ENCODE data around the gene AHNAK. TPM values are rescaled to one million over a fixed set of nuclear protein-coding genes. Genes with fewer than 3 reads are reported as not detected.

AHNAK gene
- total RNA-seq, 1 donor from 2014 or later: 809 TPM

GRCh38 chr11:62548545-62549335 is 2.1 kb upstream of the AHNAK start:
- DNase-seq: no peak
- Histone ChIP-seq H3K36me3 (no peaks in the 10 kb centered on the region), H3K4me3 (no peak overlapping the region), H3K27ac (peak overlapping the region; percentile 97), H3K4me1 (peaks cover 76% of the 10 kb centered on the region), H3K27me3 (ENCODE audit: low read depth) (no peaks in the 10 kb centered on the region), H3K9me3 (no peaks in the 10 kb centered on the region)
- no peak for ATAC-seq
- intact Hi-C loops (cut with DNase I): no loop called here
- no peak for TF ChIP-seq CTCF (IDR thresholded peaks at IDR 0.05)

GRCh38 chr11:62547691-62548281 is 1.2 kb upstream of the AHNAK start:
- DNase-seq: no peak
- H3K27me3 ChIP-seq (ENCODE audit: low read depth): no peaks in the 10 kb centered on the region
- H3K4me1 ChIP-seq: peaks cover 76% of the 10 kb centered on the region
- no peak for TF ChIP-seq CTCF (IDR thresholded peaks at IDR 0.05)
- H3K4me3 ChIP-seq: peak overlapping the region; percentile 98
- intact Hi-C loops (cut with DNase I): no loop called here
- H3K27ac ChIP-seq: peak overlapping the region; percentile 97
- no peak for ATAC-seq
- H3K9me3 ChIP-seq: no peaks in the 10 kb centered on the region
- peaks cover 4% of the 10 kb centered on the region for H3K36me3 ChIP-seq

GRCh38 chr11:62546929-62547625 is 471 bp upstream of the AHNAK start:
- Histone ChIP-seq H3K9me3 (no peaks in the 10 kb centered on the region), H3K27ac (peak overlapping the region; percentile 97), H3K4me1 (peaks cover 76% of the 10 kb centered on the region), H3K27me3 (ENCODE audit: low read depth) (no peaks in the 10 kb centered on the region), H3K4me3 (peak overlapping the region; percentile 98), H3K36me3 (peaks cover 4% of the 10 kb centered on the region)
- no peak for DNase-seq
- peak in 1 of 2 donors; percentile 1 for ATAC-seq
- intact Hi-C loops (cut with DNase I): no loop called here
- TF ChIP-seq CTCF (IDR thresholded peaks at IDR 0.05): no peak

- intact Hi-C loops (cut with DNase I): no loop called here
- peak overlapping the region; percentile 98 for H3K4me3 ChIP-seq
- no peaks in the 10 kb centered on the region for H3K9me3 ChIP-seq
- peak; percentile 71 to 74 for ATAC-seq
- no peaks in the 10 kb centered on the region for H3K27me3 ChIP-seq (ENCODE audit: low read depth)
- H3K36me3 ChIP-seq: peaks cover 4% of the 10 kb centered on the region
- peaks cover 76% of the 10 kb centered on the region for H3K4me1 ChIP-seq
- H3K27ac ChIP-seq: peak overlapping the region; percentile 97
- TF ChIP-seq CTCF (IDR thresholded peaks at IDR 0.05): no peak
- DNase-seq: peak; percentile 91
Observed at GRCh38 chr11:62545437-62546243, 966 bp downstream of the AHNAK start.

Data from lower lobe of right lung (tissue), 2 donors.